ENCODE data around the gene MCF2L.

- TF ChIP-seq CTCF (IDR thresholded peaks at IDR 0.05; ENCODE audit: insufficient read depth, low read length, poor library complexity, severe bottlenecking): no peak
- TF ChIP-seq EZH2phosphoT487 (conservative IDR thresholded peaks at IDR 0.05; ENCODE audit: low read length): no peak
Measured at GRCh38 chr13:113070855-113071254, 101.8 kb downstream of the MCF2L start.
